Measurements from ENCODE around the gene FAM174C.

FAM174C gene

DNA sequence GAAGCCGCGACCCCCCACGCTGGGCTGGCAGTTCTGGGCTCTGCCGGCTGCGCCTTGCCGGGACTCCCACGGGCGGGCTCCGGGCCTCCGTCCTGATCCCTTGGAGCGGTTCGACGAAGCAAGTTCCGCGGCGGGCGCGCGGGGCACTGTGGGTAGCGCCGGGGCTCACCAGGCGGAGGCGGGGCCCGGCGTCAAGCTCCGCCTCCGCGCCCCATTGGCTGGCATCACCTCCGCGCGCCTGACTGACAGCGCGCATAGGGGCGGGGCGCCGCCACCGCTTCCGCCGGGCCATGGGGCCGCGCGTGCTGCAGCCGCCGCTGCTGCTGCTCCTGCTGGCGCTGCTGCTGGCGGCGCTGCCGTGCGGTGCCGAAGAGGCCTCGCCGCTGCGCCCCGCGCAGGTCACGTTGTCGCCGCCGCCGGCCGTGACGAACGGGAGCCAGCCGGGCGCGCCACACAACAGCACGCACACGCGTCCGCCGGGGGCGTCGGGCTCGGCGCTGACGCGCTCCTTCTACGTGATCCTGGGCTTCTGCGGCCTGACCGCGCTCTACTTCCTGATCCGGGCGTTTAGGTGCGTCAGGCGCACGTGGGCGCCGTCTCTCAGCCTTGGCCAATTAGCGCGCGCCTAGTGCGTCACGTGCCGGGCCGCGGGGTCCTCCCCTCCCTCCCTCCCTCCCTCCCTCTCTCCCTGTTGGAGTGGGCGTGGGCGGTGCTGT lies at the start of gene FAM174C:
TSS of gene FAM174C (plus strand) at position 271 of the 716 bp plus-strand sequence. CDS start at position 291, 20 bp downstream.
- peak; percentile 91 to 92 for DNase-seq (ENCODE audit: low read depth in 2 of 2)

DNA sequence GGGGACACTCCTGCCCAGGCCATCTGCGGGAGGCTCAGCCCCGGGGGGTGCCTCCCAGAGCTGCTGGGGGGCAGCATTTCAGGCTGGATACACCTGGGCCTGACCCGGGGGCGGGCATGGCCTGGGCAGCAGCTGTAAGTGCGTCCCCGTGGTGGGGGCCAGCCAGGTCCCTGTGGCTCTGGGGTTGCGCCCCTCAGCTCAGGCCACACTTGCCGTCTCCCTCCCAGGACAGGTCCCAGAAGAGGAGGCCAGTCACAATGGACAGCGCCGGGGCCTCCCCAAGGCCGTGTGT lies 49.2 kb upstream of the FAM174C start:
- DNase-seq (ENCODE audit: low read depth in 2 of 2) = no peak

DNA sequence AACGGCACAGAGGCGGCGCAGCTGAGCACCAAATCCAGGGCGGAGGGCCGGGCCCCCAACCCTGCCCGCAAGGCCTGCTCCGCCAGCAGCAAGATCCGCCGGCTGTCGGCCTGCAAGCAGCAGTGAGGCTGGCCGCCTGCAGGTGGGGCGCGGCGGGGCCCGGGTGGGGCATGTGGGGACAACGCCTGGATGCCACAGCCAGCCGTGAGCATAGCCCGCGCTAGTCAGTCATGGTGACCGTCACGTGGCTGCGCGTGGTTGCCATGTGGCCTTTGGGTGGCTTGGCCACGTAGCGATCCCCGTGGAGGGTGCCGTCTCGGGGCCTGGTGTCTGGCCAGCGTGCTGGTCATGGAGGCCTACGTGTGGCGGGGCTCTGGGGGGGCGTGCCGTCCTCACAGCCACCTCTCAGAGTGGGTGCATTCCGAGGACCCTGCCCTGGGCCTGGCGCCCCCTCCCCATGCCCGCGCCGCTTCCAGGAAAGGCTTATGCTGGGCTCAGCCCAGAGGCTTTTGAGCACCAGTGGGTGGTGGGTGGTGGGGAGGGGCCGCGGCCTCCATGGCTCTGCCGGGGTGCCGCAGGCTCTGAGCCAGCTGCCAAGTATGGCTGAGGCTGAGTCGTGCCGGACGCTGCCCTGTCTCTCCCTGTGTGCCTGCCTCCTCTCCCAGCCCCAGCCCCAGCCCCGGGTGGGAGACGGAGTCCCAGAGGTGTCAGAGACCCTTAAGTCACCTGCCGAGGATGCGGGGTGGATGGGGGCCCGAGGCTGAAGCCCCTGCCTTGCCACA lies 48.6 kb upstream of the FAM174C start:
- no peak for DNase-seq (ENCODE audit: low read depth in 2 of 2)

DNA sequence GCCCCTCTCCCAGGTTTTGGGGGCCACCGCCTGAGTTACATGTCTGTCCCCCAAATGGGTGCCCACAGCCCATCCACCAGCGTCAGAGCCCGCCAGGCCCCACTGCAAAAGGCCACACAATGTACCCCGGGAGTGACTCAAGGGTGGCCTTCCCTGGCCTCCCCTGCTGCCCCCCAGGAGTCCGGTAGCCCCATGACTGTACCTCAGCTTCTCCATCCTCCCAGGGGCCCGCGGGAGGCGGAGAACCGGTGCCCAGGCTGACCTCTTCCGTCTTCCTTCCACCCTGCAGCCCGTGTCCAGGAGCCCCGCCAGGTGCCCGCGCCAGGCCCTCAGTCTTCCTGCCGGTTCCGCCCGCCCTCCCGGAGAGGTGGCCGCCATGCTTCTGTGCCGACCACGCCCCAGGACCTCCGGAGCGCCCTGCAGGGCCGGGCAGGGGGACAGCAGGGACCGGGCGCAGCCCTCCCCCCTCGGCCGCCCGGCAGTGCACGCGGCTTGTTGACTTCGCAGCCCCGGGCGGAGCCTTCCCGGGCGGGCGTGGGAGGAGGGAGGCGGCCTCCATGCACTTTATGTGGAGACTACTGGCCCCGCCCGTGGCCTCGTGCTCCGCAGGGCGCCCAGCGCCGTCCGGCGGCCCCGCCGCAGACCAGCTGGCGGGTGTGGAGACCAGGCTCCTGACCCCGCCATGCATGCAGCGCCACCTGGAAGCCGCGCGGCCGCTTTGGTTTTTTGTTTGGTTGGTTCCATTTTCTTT lies 47.9 kb upstream of the FAM174C start:
- no peak for DNase-seq (ENCODE audit: low read depth in 2 of 2)

DNA sequence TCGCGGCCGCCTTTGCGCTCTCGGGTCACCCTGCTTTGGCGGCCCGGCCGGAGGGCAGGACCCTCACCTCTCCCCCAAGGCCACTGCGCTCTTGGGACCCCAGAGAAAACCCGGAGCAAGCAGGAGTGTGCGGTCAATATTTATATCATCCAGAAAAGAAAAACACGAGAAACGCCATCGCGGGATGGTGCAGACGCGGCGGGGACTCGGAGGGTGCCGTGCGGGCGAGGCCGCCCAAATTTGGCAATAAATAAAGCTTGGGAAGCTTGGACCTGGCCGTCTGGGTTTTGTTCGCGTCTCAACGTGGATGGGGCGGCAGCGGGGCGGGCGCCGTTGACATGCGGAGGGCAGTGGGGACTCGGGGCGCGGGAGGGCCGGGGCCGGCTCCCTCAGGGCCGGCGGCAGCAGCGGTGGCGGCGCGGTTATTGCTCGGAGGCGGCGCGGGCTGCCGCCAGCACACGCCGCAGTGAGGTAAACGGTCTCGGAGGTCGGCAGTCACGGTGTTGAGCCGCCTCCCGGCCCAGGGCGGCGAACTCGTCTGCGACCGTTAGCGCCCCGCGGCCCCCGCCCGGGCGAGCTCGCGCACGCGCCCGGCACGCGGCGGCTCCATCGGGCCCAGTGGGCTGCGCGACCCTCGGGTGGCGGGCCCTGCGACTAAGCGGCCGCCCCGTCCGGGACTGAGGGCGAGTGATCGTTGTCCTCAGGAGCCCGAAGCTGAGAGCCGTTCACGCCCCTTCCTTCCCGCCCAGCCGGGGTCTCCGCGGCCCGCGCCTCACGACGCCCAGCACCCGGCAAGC lies 47.0 kb upstream of the FAM174C start:
- no peak for DNase-seq (ENCODE audit: low read depth in 2 of 2)

DNA sequence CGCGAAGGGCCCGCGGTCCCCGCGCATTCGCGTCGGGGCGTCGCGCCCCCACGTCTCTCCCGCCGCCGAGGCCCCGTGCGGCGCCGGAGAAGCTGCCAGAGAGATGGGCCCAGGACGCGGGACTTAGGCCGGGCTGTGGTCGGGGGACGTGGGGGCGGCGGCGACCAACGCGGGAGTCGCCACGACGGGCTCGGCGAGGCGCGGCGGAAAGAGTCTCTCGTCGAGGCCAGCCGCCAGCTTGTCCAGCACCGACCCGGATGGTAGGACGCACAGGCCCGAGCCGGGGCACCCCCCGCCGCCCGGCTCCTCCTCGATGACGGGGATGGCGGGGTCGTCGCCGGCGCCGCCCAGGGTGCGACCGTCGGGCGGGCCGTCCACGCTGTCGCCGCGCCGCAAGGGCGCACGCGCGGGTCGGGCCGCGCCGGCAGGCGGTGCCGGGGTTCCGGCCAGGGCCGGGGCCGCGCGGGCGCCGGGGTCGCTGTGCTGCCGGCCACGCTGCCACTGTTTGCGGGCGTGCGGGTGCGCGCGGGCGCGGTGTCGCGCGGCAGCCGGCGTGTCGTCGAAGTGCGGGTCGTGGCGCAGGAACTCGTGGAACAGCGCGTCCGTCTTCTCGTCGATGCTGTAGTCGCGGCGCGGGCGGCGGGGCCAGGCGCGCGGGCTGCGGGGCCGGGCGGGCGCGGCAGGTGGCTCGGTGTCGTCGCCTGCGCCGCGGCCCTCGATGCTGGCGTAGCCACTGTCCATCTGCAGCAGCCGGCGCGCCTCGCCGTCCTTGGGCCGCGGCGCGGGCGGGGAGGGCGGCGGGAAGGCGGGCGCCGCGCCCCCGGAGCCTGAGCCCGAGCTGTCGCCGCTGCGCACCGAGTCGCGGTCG lies 46.0 kb upstream of the FAM174C start:
- no peak for DNase-seq (ENCODE audit: low read depth in 2 of 2)

DNA sequence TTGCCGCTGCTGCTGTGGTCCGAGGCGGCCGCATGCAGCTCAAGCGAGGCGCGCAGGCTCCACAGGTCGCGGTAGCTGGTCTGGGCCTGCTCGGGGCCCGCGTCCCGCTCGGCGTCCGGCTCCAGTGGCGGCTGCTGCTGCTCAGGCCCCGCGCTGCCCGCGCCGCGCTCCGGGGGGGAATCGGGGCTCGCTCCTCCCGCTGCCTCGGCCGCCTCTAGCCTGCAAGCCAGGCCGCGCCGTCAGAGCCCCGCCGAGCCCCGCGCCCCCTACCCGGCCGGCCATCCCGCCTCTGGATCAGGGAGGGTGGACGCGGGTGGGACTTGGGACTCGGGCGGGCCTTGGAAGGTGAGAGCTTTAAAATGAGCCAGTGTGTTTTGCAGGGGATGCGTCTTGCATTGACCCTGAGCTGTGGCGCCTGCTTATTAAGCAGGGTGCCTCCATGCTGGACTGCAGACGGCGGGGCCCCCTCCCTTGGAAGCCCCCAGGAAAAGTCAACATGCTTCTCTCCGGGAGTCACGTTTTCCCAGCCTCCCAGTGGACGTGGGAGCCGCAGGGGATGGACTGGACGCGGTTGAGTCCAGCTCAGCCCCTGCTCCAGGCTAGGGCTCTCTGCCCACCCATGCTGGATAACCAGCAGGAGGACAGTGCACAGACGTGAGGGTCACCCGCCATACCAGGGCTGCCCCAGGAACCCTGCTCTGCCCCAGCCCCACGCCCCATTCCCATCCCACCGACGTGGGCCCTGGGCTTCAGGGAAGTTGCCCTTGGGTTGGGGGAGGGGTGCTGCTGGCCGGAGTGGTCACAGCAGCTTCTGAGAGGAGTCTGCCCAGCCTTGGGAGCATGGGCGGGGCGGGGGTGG lies 45.2 kb upstream of the FAM174C start:
- DNase-seq (ENCODE audit: low read depth in 2 of 2) = no peak

DNA sequence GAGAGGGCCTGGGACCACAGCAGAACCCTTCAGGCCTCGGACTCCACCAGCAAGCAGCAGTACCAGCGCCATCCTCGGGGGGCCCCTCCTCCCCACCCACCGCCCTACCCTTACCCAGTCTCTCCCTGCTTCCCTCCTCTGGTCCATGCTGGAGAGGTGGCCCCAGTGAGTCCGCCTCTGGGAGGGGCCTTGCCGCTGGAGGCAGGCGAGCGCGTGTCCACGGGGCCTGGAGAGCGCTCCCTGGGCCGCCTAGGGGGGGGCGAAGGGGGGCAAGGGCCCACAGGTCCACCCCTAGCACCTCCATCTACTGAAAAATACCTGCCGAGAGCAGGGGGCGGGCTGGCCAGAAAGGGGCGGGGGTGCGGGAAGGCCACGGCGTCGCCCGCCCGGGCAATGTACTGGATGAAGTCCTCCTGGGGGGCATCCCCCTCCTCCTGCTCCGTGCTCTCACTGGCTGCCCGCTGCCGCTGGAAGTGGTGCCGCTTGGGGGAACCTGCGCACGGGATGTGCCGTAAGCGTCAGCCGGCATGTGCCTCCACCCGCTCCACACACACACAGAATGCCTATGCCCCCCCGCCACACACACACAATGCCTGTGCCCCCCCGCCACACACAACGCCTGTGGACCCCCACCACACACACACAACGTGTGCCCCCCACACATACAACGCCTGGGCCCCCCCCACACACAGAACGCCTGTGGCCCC lies 44.4 kb upstream of the FAM174C start:
- no peak for DNase-seq (ENCODE audit: low read depth in 2 of 2)

DNA sequence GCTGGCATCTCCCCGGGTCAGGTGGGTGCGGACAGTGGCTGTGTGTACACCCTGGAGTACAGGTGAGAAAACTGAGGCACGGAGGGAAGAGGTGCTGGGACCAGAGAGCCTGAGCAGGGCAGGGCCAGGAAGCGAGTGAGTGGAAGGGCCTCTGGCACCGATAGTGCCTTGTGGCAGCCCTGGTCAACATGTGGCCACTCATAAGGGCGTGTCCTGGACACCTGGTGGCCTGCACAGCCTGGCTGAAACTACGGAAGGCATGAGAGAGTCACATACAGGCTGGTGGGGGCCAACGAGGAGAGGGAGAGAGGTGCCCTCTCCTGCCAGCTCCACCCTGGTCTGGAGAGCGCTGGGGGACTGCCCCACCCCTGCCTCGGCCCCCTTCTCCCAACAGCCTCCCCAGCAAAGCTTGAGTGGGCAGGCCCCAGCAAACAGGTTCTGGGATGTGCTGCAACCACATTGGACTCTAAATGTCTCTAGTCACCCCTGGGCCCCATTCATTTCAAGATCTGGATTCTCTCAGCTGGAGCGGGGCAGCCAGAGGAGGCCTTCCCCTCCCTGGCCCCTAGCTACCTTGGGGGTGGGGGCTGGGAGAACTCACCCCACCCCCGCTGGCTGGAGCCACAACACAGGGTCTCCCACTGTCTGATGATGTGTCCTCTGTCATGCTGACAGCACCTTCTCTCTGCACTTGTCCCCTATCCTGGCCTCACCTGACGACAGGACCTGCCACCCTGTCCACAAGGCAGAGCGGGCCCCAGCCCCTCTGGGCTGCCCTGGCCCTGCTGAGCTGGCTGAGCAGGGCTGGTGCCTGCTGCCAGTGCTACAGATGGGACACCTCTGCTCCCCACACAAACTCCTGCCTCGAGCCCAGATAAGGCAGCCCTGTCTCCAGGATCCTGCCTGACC lies 43.3 kb upstream of the FAM174C start:
- no peak for DNase-seq (ENCODE audit: low read depth in 2 of 2)

DNA sequence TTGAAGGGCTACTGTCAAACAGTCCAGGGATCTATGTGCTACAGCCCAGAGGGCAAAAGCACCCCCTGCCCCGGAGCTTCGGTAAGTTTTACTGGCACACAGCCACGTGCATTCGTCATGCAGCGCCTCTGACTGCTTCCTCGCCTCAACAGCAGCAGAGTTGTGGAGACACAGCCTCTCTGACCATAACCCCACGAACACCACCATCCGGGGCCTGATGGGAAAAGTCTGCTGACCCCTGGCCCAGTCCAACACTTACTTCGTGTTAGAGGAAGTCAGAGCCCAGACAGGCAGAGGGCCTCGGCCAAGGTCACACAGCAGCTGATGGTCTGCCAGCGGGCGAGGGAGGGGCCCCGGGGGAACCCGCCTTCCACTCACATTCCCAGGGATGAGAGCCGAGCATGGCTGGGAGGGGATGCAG lies 42.7 kb upstream of the FAM174C start:
- DNase-seq (ENCODE audit: low read depth in 2 of 2) = no peak

DNA sequence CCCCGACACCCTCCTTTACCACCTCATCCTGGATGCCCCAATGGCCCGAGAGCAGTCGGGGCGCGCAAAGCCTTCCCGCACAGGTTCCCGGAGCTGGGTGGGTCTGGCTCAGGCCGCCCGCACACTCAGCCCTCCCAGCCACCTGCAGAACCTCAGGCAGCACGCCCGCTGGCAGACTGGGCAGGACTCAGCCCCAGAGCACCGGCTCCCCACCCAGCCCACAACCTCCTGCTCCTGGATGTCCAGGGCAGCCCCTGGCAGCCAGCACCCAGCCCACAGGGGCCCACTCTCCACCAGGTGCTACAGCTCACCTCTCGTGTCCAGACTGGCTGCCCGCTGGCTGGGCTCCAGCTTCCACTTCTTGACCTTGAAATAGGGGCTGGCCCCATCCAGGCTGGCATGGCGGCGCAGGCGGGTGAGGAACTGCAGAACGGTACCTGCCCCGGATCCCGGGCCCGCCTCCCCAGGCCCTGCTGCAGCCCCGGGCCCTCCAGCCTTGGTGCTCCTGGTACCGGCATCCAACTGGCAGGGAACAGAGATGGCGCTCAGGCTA lies 42.1 kb upstream of the FAM174C start:
- DNase-seq (ENCODE audit: low read depth in 2 of 2) = no peak

DNA sequence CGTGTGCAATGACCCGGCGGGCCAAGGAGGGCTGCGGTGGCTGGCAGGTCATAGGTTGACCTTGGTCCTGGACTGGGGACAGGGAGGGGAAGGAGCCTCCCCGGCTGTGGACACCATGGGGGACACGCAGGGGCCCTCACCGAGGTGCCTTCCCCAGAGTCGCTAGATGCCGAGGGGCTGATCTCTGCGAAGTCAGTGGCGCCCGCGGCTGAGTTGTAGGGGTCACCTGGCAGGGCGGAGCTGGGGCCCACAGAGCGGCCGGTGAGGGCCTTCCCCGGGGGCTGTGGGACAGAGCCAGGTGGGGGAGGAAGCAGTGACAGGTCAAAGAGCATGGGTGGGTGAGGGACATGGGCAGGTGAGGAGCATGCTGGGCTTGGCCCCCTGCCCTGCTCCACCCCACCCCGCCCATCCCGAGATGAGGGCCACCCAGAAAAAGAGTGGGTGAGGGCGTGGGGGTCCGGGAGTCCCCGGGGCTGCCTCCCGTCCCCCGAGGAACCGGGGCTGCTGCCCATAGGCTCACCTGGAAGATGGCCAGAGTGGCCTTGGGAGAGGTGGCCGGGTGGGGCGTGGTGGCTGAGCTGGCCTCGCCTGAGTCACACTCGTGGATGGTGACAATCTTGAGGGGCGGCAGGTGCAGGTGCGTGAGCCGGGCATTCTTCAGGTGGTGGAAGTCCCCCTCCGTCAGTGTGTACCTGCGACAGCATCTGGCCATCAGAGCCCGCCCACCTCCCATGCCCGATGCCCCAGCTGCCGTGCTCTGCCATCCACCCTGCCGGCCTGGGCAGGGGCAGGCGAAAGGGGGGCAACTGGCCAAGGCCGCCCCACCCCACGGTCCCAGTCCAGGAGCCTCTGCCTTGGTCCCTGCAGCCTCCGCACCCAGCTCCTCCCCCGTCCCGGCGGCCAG lies 41.0 kb upstream of the FAM174C start:
- no peak for DNase-seq (ENCODE audit: low read depth in 2 of 2)

DNA sequence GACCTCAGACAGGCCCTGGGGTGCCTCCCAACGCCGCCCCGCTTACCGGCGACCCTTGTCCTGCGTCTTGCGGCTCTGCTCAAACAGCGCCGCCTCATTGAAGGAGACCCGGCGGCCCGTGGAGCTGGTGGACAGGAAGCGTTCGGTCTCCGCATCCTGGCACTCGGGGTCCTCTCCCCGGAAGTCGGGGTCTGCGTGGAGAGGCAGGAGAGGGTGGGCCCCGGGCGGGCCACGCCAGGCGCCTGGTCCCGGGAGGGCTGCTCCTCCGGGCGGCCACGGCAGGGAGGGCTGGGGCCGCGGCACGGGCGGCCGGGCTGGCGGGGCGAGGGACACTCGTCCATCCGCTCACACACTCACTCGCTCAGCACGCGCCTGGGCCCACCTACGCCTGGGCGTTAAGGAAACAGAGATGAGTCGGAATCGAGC lies 40.4 kb upstream of the FAM174C start:
- DNase-seq (ENCODE audit: low read depth in 2 of 2) = no peak

DNA sequence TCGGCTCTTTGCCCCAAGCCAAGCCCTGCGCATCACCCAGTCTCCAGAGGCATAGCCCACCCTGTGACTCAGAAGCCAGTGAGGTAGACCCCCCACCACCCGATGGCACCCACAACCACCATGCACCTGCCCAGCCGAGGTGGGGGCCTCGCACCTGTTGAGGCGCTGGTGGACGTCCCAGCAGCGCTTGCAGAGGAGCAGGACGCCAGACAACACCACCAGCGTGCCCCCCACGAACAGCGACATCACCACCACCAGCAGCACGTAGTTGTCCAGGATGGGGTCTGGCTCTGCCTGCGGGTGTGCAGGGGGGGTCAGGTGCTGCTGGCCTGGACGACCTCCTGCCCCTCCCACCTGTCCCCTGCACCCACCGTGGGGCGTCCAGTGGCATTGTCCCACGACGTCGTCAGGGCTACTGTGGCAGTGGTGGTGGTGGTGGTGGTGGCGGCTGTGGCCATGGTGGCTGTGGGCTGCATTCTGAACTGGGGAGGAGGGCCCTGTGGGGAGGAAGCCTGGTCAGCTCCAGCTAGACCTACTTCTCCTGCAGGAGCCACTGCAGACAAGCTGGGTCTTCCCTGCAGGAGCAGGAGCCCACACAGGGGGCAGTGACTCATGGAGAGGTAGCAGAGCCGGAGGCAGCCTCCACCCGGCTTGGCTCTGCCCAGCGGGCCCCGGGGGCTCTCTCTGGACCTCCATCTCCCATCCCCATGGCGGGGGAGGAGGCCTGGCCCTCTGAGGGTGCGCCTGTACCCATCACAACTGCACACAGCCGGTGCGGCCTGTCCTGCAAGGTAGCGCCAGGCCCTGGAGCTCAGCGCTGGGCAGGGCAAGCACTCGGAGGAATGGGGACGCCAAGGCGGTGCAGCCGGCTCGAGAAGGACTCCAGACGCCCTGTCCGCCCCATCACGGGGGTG lies 39.4 kb upstream of the FAM174C start:
- DNase-seq (ENCODE audit: low read depth in 2 of 2) = no peak

DNA sequence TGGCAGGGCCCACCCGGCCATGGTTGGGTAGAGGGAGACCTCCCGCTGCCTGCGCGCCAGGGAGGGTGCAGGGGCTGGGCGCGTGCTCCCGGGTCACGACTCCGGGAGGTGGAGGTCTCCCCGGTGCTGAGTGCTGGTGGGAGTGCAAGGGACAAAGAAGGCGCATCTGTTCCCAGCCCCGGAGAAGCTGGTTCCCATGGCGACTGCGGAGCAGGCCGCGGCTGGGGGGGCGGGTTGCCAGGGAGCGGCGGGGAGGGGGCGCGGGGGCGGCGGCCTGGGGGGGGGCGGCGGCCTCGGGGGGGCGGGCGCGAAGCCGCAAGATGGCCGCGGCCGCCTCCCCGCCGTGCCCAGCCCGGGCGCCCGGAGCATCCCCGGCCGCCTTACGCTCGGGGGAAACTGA lies 38.8 kb upstream of the FAM174C start:
- no peak for DNase-seq (ENCODE audit: low read depth in 2 of 2)
